ENCODE data around the gene TRIM13. TPM values are rescaled to one million over a fixed set of nuclear protein-coding genes. Genes with fewer than 3 reads are reported as not detected.

TRIM13 gene
- polyA plus RNA-seq, 3 donors, result 5.8 to 14.1 (median 6.1) TPM

- H3K79me2 ChIP-seq (ENCODE audit: insufficient read depth, low read length), result peaks cover 32% of the 10 kb centered on the region
- DNase-seq, result no peak
- no peak overlapping the region for H3K4me3 ChIP-seq (replicated peaks in 1 of 3; ENCODE audit: low read depth in 2 of 3, low read length in 3 of 3)
- H3K4me2 ChIP-seq (replicated peaks; ENCODE audit: extremely low read depth, low read length, poor library complexity, severe bottlenecking), result no peak overlapping the region
- H3K9me3 Mint-ChIP-seq, result peaks cover 0 to 2% (median 0%) of the 10 kb centered on the region in 7 donors
- H3K9me3 ChIP-seq (replicated peaks in 1 of 2; ENCODE audit: control insufficient read depth in 1 of 2, insufficient read depth in 1 of 2, low read length in 2 of 2), result no peaks in the 10 kb centered on the region
- peaks cover 41 to 87% of the 10 kb centered on the region in 2 donors for H3K36me3 ChIP-seq (replicated peaks in 1 of 2; ENCODE audit: control insufficient read depth in 1 of 2, insufficient read depth in 2 of 2, low read length in 2 of 2)
- no peaks in the 10 kb centered on the region for H3K27me3 ChIP-seq (ENCODE audit: control insufficient read depth in 2 of 2, insufficient read depth in 2 of 2, low read length in 2 of 2)
- H3K4me1 ChIP-seq (ENCODE audit: control insufficient read depth in 1 of 2, insufficient read depth in 2 of 2, low read length in 2 of 2), result no peaks in the 10 kb centered on the region
- H3K4me1 Mint-ChIP-seq, result no peaks in the 10 kb centered on the region
- intact Hi-C loops (cut with micrococcal nuclease), result no loop called here
- H2AFZ ChIP-seq (ENCODE audit: insufficient read depth, low read depth, low read length, poor library complexity, severe bottlenecking), result no peak overlapping the region
- no peak overlapping the region for H3K9ac ChIP-seq (ENCODE audit: insufficient read depth, low read length, poor library complexity, severe bottlenecking)
- H4K20me1 ChIP-seq (ENCODE audit: insufficient read depth, low read length), result peaks cover 62% of the 10 kb centered on the region
- peak overlapping the region in 5 of 7 donors; percentile 27 to 65 (median 43) for H3K27ac Mint-ChIP-seq
- H3K27me3 Mint-ChIP-seq (ENCODE audit: low read depth in 3 of 3), result no peaks in the 10 kb centered on the region
- WGBS (ENCODE audit: insufficient coverage), result no CpG with 5 or more reads among the region's 4 CpGs
- peak overlapping the region in 1 of 2 donors; percentile 30 for H3K27ac ChIP-seq (ENCODE audit: low read depth in 1 of 2, low read length in 2 of 2)
- no peak for TF ChIP-seq CTCF (IDR thresholded peaks at IDR 0.05)
- H3K36me3 Mint-ChIP-seq, result peaks cover 50 to 73% of the 10 kb centered on the region in 2 donors
- no peak overlapping the region for H3K4me3 Mint-ChIP-seq
These were observed 18.9 kb downstream of the TRIM13 start for GRCh38 chr13:50015750-50016149.

GRCh38 chr13:50016444-50016843 lies 19.6 kb downstream of the TRIM13 start:
- WGBS (ENCODE audit: insufficient coverage), result no CpG with 5 or more reads among the region's 2 CpGs
- Histone ChIP-seq H4K20me1 (ENCODE audit: insufficient read depth, low read length) (peaks cover 55% of the 10 kb centered on the region), H3K4me3 (replicated peaks in 1 of 3; ENCODE audit: low read depth in 2 of 3, low read length in 3 of 3) (no peak overlapping the region), H2AFZ (ENCODE audit: insufficient read depth, low read depth, low read length, poor library complexity, severe bottlenecking) (no peak overlapping the region), H3K79me2 (ENCODE audit: insufficient read depth, low read length) (peaks cover 25% of the 10 kb centered on the region), H3K27ac (ENCODE audit: low read depth in 1 of 2, low read length in 2 of 2) (no peak overlapping the region), H3K9me3 (replicated peaks in 1 of 2; ENCODE audit: control insufficient read depth in 1 of 2, insufficient read depth in 1 of 2, low read length in 2 of 2) (no peaks in the 10 kb centered on the region), H3K4me2 (replicated peaks; ENCODE audit: extremely low read depth, low read length, poor library complexity, severe bottlenecking) (no peak overlapping the region), H3K9ac (ENCODE audit: insufficient read depth, low read length, poor library complexity, severe bottlenecking) (no peak overlapping the region), H3K4me1 (ENCODE audit: control insufficient read depth in 1 of 2, insufficient read depth in 2 of 2, low read length in 2 of 2) (no peaks in the 10 kb centered on the region), H3K36me3 (replicated peaks in 1 of 2; ENCODE audit: control insufficient read depth in 1 of 2, insufficient read depth in 2 of 2, low read length in 2 of 2) (peaks cover 37 to 87% of the 10 kb centered on the region in 2 donors), H3K27me3 (ENCODE audit: control insufficient read depth in 2 of 2, insufficient read depth in 2 of 2, low read length in 2 of 2) (no peaks in the 10 kb centered on the region)
- no peaks in the 10 kb centered on the region for H3K27me3 Mint-ChIP-seq (ENCODE audit: low read depth in 3 of 3)
- no peak overlapping the region for H3K4me3 Mint-ChIP-seq
- no peak for TF ChIP-seq CTCF (IDR thresholded peaks at IDR 0.05)
- no peak for DNase-seq
- intact Hi-C loops (cut with micrococcal nuclease), result no loop called here
- H3K36me3 Mint-ChIP-seq, result peaks cover 47 to 75% of the 10 kb centered on the region in 2 donors
- peaks cover 0 to 2% (median 0%) of the 10 kb centered on the region in 7 donors for H3K9me3 Mint-ChIP-seq
- peak overlapping the region in 2 of 7 donors; percentile 5 to 35 for H3K27ac Mint-ChIP-seq
- H3K4me1 Mint-ChIP-seq, result no peaks in the 10 kb centered on the region

Measured in CD14-positive monocyte (primary cell).